Trophoblast cell (in vitro differentiated cells and primary cell): Measurements from ENCODE around the gene KPNA6.
"Not testable (repeated sequence)": the region's sequence is repeated elsewhere in the genome, so short reads cannot be mapped to it uniquely, and the experiment has no call there.

ENCODE experiments used
- DNase-seq, 2 donors: peaks; one replicate each; pipeline ENCODE4 v3.0.0-alpha.2; 2016
- H2AFZ ChIP-seq: 2 replicates; pipeline ENCODE4 v1.6.1; 2013; ENCODE audit warnings: low read length, moderate library complexity, mild to moderate bottlenecking; ENCODE audit not compliant: insufficient read depth, poor library complexity
- H2AK5ac ChIP-seq: 2 replicates; pipeline ENCODE4 v1.6.1; 2013; ENCODE audit warnings: mild to moderate bottlenecking, low read length
- H2BK120ac ChIP-seq: 2 replicates; pipeline ENCODE4 v1.6.1; 2013; ENCODE audit warnings: low read length, mild to moderate bottlenecking, moderate library complexity; ENCODE audit not compliant: insufficient read depth, poor library complexity
- H2BK12ac ChIP-seq: 2 replicates; pipeline ENCODE4 v1.6.1; 2013; ENCODE audit warnings: mild to moderate bottlenecking, low read length, moderate library complexity
- H2BK5ac ChIP-seq: 2 replicates; pipeline ENCODE4 v1.6.1; 2013; ENCODE audit warnings: low read length, low read depth, moderate library complexity, mild to moderate bottlenecking; ENCODE audit not compliant: poor library complexity
- H3K14ac ChIP-seq: 2 replicates; pipeline ENCODE4 v1.6.1; 2013; ENCODE audit warnings: mild to moderate bottlenecking, low read length
- H3K18ac ChIP-seq: 2 replicates; pipeline ENCODE4 v1.6.1; 2013; ENCODE audit warnings: mild to moderate bottlenecking, low read length
- H3K23ac ChIP-seq: 2 replicates; pipeline ENCODE4 v1.6.1; 2013; ENCODE audit warnings: low read length
- H3K27ac ChIP-seq: 2 replicates; pipeline ENCODE4 v1.5.1; 2013; ENCODE audit warnings: low read depth, mild to moderate bottlenecking, inconsistent platforms, low read length, moderate library complexity
- H3K27me3 ChIP-seq: 2 replicates; pipeline ENCODE4 v1.6.1; 2013; ENCODE audit warnings: inconsistent platforms, mild to moderate bottlenecking, low read length, moderate library complexity; ENCODE audit not compliant: insufficient read depth
- H3K36me3 ChIP-seq, 2 experiments: 1 replicate in 1 of 2; 2 replicates in 1 of 2; pipeline ENCODE4 v1.6.1; 2013; ENCODE audit warnings: low read length in 2 of 2, mild to moderate bottlenecking in 2 of 2, moderate library complexity in 1 of 2; ENCODE audit not compliant: insufficient read depth in 2 of 2, control insufficient read depth in 1 of 2
- H3K4ac ChIP-seq: 2 replicates; pipeline ENCODE4 v1.6.1; 2013; ENCODE audit warnings: low read depth, mild to moderate bottlenecking, low read length, moderate library complexity
- H3K4me1 ChIP-seq, 2 experiments: 1 replicate in 1 of 2; 2 replicates in 1 of 2; pipeline ENCODE4 v1.6.1; 2013; ENCODE audit warnings: low read length in 2 of 2, mild to moderate bottlenecking in 2 of 2, moderate library complexity in 1 of 2; ENCODE audit not compliant: insufficient read depth in 2 of 2, control insufficient read depth in 1 of 2
- H3K4me2 ChIP-seq: 2 replicates; pipeline ENCODE4 v1.6.1; 2013; ENCODE audit warnings: inconsistent platforms, mild to moderate bottlenecking, low read length, moderate library complexity
- H3K4me3 ChIP-seq: 2 replicates; pipeline ENCODE4 v1.5.1; 2013; ENCODE audit warnings: mild to moderate bottlenecking, low read depth, low read length, inconsistent platforms
- H3K79me1 ChIP-seq: one replicate; pipeline ENCODE4 v1.6.1; 2013; ENCODE audit warnings: low read length
- H3K79me2 ChIP-seq: 2 replicates; pipeline ENCODE4 v1.6.1; 2013; ENCODE audit warnings: low read length, mild to moderate bottlenecking; ENCODE audit not compliant: control insufficient read depth, insufficient read depth, poor library complexity
- H3K9ac ChIP-seq: 2 replicates; pipeline ENCODE4 v1.6.1; 2013; ENCODE audit warnings: mild to moderate bottlenecking, low read length
- H3K9me3 ChIP-seq: 2 replicates; pipeline ENCODE4 v1.6.1; 2013; ENCODE audit warnings: low read depth, mild to moderate bottlenecking, control low read depth, inconsistent platforms, low read length; ENCODE audit not compliant: insufficient read depth
- H4K12ac ChIP-seq: 2 replicates; pipeline ENCODE4 v1.6.1; 2013; ENCODE audit warnings: low read depth, mild to moderate bottlenecking, low read length, moderate library complexity
- H4K8ac ChIP-seq: 2 replicates; pipeline ENCODE4 v1.6.1; 2013; ENCODE audit warnings: low read depth, mild to moderate bottlenecking, low read length, moderate library complexity
- H4K91ac ChIP-seq: one replicate; pipeline ENCODE4 v1.6.1; 2013; ENCODE audit warnings: low read depth, mild to moderate bottlenecking, low read length, moderate library complexity
- WGBS: extraction: QIAGEN DNeasy Blood & Tissue Kit; methylation state at CpG from one replicate; pipeline ENCODE4 v1.1.7; 2013; ENCODE audit warnings: missing lambda C conversion rate; ENCODE audit not compliant: insufficient read length, insufficient coverage; ENCODE audit errors: extremely low coverage; 5-methylcytosine and 5-hydroxymethylcytosine counted together

Gene KPNA6

GRCh38 chr1:32165633-32166032 lies 57.8 kb downstream of the KPNA6 start:
- not testable (repeated sequence) for H3K79me2 ChIP-seq, H3K79me1 ChIP-seq, H2BK12ac ChIP-seq, H2BK5ac ChIP-seq, DNase-seq, H3K27me3 ChIP-seq, H3K9ac ChIP-seq, H4K12ac ChIP-seq, H2BK120ac ChIP-seq, H3K4me1 ChIP-seq, H3K23ac ChIP-seq, H4K91ac ChIP-seq, H4K8ac ChIP-seq, H3K14ac ChIP-seq, H3K4ac ChIP-seq, H2AFZ ChIP-seq, H2AK5ac ChIP-seq, H3K4me2 ChIP-seq, H3K4me3 ChIP-seq, H3K27ac ChIP-seq, H3K9me3 ChIP-seq, H3K18ac ChIP-seq
- H3K36me3 ChIP-seq = peaks cover 39 to 58% of the 10 kb centered on the region in 2 experiments
- no CpG with 5 or more reads among the region's 10 CpGs for WGBS

GRCh38 chr1:32170991-32171390 lies 63.1 kb downstream of the KPNA6 start:
- Histone ChIP-seq H3K4ac (no peak overlapping the region), H3K36me3 (peaks cover 32 to 54% of the 10 kb centered on the region in 2 experiments), H4K91ac (no peak overlapping the region), H3K4me3 (no peak overlapping the region), H3K27me3 (no peaks in the 10 kb centered on the region), H3K4me1 (peaks cover 0 to 5% of the 10 kb centered on the region in 2 experiments), H3K9me3 (no peaks in the 10 kb centered on the region), H3K9ac (no peak overlapping the region), H3K14ac (no peak overlapping the region), H4K12ac (no peak overlapping the region), H4K8ac (no peak overlapping the region), H3K23ac (no peak overlapping the region), H2AFZ (no peak overlapping the region), H2BK120ac (no peak overlapping the region), H3K79me1 (no peaks in the 10 kb centered on the region), H3K27ac (no peak overlapping the region), H2BK12ac (no peak overlapping the region), H3K79me2 (no peaks in the 10 kb centered on the region), H3K4me2 (no peak overlapping the region), H3K18ac (no peak overlapping the region), H2AK5ac (no peak overlapping the region), H2BK5ac (no peak overlapping the region)
- no peak for DNase-seq
- no CpG with 5 or more reads among the region's 4 CpGs for WGBS

- H3K4ac ChIP-seq = no peak overlapping the region
- no peak overlapping the region for H4K91ac ChIP-seq
- no peak overlapping the region for H4K8ac ChIP-seq
- H4K12ac ChIP-seq = no peak overlapping the region
- H2BK120ac ChIP-seq = no peak overlapping the region
- H2BK5ac ChIP-seq = no peak overlapping the region
- no peak overlapping the region for H2AK5ac ChIP-seq
- no CpG with 5 or more reads among the region's 1 CpG for WGBS
- H3K27me3 ChIP-seq = no peaks in the 10 kb centered on the region
- H3K14ac ChIP-seq = no peak overlapping the region
- H3K4me2 ChIP-seq = no peak overlapping the region
- no peak overlapping the region for H2BK12ac ChIP-seq
- no peak overlapping the region for H3K4me3 ChIP-seq
- no peak overlapping the region for H3K9ac ChIP-seq
- H3K4me1 ChIP-seq = peaks cover 0 to 5% of the 10 kb centered on the region in 2 experiments
- no peaks in the 10 kb centered on the region for H3K9me3 ChIP-seq
- H3K79me2 ChIP-seq = no peaks in the 10 kb centered on the region
- H3K36me3 ChIP-seq = peaks cover 26 to 45% of the 10 kb centered on the region in 2 experiments
- H3K23ac ChIP-seq = no peak overlapping the region
- H3K18ac ChIP-seq = no peak overlapping the region
- H2AFZ ChIP-seq = no peak overlapping the region
- DNase-seq = no peak
- H3K79me1 ChIP-seq = no peaks in the 10 kb centered on the region
- H3K27ac ChIP-seq = no peak overlapping the region
These were observed 64.9 kb downstream of the KPNA6 start for GRCh38 chr1:32172621-32173245.

- no peaks in the 10 kb centered on the region for H3K9me3 ChIP-seq
- H3K27me3 ChIP-seq = no peaks in the 10 kb centered on the region
- H3K27ac ChIP-seq = peak overlapping the region; percentile 31
- H3K14ac ChIP-seq = no peak overlapping the region
- H4K8ac ChIP-seq = peak overlapping the region; percentile 56
- DNase-seq = peak in 1 of 2 donors; percentile 19
- no peak overlapping the region for H2BK120ac ChIP-seq
- no peak overlapping the region for H3K4me3 ChIP-seq
- H3K36me3 ChIP-seq = peaks cover 17 to 18% of the 10 kb centered on the region in 2 experiments
- H3K23ac ChIP-seq = no peak overlapping the region
- peaks cover 8% of the 10 kb centered on the region for H3K79me2 ChIP-seq
- WGBS = no CpG with 5 or more reads among the region's 7 CpGs
- H2BK12ac ChIP-seq = no peak overlapping the region
- H3K79me1 ChIP-seq = peaks cover 9% of the 10 kb centered on the region
- H2AFZ ChIP-seq = peak overlapping the region; percentile 14
- H2BK5ac ChIP-seq = no peak overlapping the region
- no peak overlapping the region for H3K4ac ChIP-seq
- H3K4me1 ChIP-seq = peaks cover 7 to 10% of the 10 kb centered on the region in 2 experiments
- H4K91ac ChIP-seq = peak overlapping the region; percentile 64
- H3K4me2 ChIP-seq = peak overlapping the region; percentile 90
- no peak overlapping the region for H3K18ac ChIP-seq
- H2AK5ac ChIP-seq = no peak overlapping the region
- H3K9ac ChIP-seq = no peak overlapping the region
- H4K12ac ChIP-seq = peak overlapping the region; percentile 63
These were observed 70.7 kb downstream of the KPNA6 start for GRCh38 chr1:32178380-32179192.
